ENCODE measurements around the gene RTP3. TPM values are rescaled to one million over a fixed set of nuclear protein-coding genes. Genes with fewer than 3 reads are reported as not detected.

Gene RTP3
- total RNA-seq, 2 donors from 2014 or later: not detected

DNA sequence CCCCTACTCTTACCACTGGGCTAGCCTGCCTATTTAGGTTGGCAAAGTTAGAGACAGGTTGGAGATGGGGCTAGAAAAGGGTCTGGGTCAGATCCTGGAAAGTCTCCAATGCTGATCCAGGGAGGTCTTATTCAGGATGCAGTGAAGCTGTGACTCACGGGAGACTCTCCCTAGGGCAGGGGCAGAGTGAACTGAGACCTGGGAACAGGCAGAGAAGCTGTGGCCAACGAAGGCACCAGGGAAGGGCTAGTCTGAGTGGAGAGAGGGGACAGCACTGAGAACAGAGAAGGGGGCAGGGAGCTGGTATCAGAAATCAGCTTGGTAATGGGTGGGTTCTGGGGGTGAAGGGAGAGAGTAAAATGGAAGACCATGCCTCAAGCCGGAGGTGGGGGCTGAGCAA is 35.3 kb upstream of the RTP3 start:
- Histone ChIP-seq H3K27me3 (replicated peaks; ENCODE audit: insufficient read depth) (no peaks in the 10 kb centered on the region), H3K4me3 (no peak overlapping the region), H3K27ac (no peak overlapping the region), H3K9me3 (no peaks in the 10 kb centered on the region), H3K4me1 (ENCODE audit: control insufficient read depth in 1 of 2, low read depth in 2 of 2) (peaks cover 4 to 10% of the 10 kb centered on the region in 2 donors), H3K36me3 (no peaks in the 10 kb centered on the region)
- TF ChIP-seq, protein P1, sequence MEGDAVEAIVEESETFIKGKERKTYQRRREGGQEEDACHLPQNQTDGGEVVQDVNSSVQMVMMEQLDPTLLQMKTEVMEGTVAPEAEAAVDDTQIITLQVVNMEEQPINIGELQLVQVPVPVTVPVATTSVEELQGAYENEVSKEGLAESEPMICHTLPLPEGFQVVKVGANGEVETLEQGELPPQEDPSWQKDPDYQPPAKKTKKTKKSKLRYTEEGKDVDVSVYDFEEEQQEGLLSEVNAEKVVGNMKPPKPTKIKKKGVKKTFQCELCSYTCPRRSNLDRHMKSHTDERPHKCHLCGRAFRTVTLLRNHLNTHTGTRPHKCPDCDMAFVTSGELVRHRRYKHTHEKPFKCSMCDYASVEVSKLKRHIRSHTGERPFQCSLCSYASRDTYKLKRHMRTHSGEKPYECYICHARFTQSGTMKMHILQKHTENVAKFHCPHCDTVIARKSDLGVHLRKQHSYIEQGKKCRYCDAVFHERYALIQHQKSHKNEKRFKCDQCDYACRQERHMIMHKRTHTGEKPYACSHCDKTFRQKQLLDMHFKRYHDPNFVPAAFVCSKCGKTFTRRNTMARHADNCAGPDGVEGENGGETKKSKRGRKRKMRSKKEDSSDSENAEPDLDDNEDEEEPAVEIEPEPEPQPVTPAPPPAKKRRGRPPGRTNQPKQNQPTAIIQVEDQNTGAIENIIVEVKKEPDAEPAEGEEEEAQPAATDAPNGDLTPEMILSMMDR (IDR thresholded peaks at IDR 0.05): no peak
- ATAC-seq (ENCODE audit: insufficient number of reproducible peaks, low FRiP score, low read depth) (no peak), DNase-seq (ENCODE audit: low spot score) (no peak)

DNA sequence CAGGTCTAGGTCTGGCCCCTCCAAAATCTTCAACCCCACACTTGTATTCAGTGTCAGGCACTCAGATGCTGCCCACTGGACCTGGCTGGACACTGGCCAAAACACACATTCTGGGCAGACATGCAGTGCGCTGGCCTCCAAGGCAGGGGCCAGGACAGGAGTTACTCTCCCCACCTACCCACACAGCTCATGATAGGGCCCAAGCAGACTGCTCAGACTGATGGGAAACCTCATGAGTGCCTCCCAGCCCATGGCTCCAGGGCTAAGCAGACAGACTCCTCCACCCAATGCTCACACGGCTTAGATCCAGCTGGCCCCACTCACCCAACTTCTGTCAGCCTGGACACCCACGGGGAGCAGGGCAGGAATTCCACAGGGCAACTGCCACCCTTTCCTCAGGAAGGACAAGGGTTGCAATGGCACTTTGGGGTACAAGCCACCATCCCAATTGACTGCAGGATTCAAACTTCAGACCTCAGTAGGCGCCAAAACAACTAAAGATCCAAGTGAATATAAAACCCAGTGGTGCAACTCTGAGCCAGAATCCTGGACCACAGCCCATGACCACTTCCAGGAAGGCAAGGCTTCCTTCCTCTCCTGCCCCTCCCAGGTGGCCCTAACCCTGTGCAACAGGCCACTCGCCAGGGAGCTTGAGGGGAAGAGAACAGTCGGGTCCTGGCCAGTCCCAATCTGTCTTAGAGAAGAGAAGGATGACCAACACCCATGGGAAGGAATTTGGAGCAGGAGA is 34.5 kb upstream of the RTP3 start:
- Histone ChIP-seq H3K4me1 (ENCODE audit: control insufficient read depth in 1 of 2, low read depth in 2 of 2) (peaks cover 4 to 10% of the 10 kb centered on the region in 2 donors), H3K36me3 (no peaks in the 10 kb centered on the region), H3K4me3 (no peak overlapping the region), H3K27ac (no peak overlapping the region), H3K27me3 (replicated peaks; ENCODE audit: insufficient read depth) (no peaks in the 10 kb centered on the region), H3K9me3 (no peaks in the 10 kb centered on the region)
- DNase-seq (ENCODE audit: low spot score) (no peak), ATAC-seq (ENCODE audit: insufficient number of reproducible peaks, low FRiP score, low read depth) (no peak)
- TF ChIP-seq, protein P1 (IDR thresholded peaks at IDR 0.05): no peak

DNA sequence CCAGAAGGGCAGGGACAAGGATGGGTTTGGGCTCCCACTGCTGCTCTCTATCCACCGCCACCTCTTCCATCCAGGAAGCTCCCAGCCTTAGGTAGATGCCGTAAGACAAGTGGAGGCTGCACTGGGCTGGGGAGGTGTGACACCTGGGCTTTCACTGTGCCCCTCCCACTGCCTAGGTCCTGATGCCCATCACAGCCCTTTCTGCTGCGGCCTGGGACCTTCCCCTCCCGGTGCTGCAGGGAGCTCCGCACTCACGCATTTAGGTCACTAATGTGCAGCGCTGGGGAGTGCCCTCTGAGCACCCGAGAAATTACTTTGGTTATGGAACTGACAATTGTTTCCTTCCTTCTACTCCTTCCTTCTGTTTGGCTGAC is 33.9 kb upstream of the RTP3 start:
- H3K9me3 ChIP-seq: no peaks in the 10 kb centered on the region
- no peak overlapping the region for H3K27ac ChIP-seq
- no peak overlapping the region for H3K4me3 ChIP-seq
- ATAC-seq (ENCODE audit: insufficient number of reproducible peaks, low FRiP score, low read depth): no peak
- no peaks in the 10 kb centered on the region for H3K36me3 ChIP-seq
- no peaks in the 10 kb centered on the region for H3K27me3 ChIP-seq (replicated peaks; ENCODE audit: insufficient read depth)
- TF ChIP-seq, protein P1 (IDR thresholded peaks at IDR 0.05): no peak
- H3K4me1 ChIP-seq (ENCODE audit: control insufficient read depth in 1 of 2, low read depth in 2 of 2): peaks cover 4 to 10% of the 10 kb centered on the region in 2 donors
- DNase-seq (ENCODE audit: low spot score): no peak

DNA sequence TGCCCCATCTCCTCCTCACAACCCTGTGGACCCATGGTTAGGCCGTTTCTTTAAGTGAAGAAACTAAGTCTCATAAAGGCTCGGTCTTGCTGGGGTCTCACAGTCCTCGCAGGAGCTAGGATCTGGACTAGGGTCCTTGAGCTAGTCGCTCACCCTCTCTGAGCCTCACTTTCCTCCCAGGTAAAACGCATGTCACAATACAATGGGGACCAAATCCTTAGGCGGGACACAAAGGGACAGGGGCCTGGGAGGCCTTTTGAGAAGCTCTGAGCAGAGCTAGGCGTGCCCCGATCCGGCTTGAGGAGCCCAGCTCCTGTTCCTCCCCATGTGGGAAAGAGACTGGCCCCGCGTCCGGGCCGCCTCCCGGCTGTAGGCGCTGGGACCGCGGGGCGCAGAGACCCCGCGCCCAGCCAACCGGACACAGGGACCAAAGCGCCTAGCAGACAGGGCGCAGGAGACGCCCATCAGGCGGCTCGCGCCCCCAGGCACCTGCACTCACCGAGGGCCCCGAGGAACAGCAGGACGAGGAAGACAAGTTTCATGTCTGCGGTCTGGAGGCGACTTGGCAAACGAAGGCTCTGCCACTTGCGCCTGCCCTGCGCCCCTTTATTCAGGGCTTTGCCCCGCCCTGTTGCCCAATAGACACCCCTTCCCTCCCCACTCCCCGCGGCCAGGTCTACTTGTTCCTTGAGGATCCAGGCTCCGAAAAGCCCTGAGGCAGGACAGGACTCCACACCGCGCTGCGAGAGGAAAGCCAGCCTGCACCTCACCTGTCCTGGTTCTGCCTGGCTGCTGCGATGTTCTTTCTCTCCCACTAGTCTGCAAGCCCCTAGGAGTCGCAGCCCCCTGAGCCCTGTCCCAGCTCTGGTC is 33.2 kb upstream of the RTP3 start, which contains the start of gene LTF:
LTF (minus strand) TSS at position 580 of the 870 bp plus-strand sequence; CDS start at position 542, 38 bp downstream.
- DNase-seq (ENCODE audit: low spot score) (no peak), ATAC-seq (ENCODE audit: insufficient number of reproducible peaks, low FRiP score, low read depth) (no peak)
- Histone ChIP-seq H3K9me3 (no peaks in the 10 kb centered on the region), H3K27me3 (replicated peaks; ENCODE audit: insufficient read depth) (no peaks in the 10 kb centered on the region), H3K4me3 (no peak within 1 kb of the TSS), H3K4me1 (ENCODE audit: control insufficient read depth in 1 of 2, low read depth in 2 of 2) (peaks cover 4 to 10% of the 10 kb centered on the region in 2 donors), H3K27ac (no peak within 1 kb of the TSS), H3K36me3 (no peaks in the 10 kb centered on the region)
- TF ChIP-seq, protein P1 (IDR thresholded peaks at IDR 0.05): no peak

DNA sequence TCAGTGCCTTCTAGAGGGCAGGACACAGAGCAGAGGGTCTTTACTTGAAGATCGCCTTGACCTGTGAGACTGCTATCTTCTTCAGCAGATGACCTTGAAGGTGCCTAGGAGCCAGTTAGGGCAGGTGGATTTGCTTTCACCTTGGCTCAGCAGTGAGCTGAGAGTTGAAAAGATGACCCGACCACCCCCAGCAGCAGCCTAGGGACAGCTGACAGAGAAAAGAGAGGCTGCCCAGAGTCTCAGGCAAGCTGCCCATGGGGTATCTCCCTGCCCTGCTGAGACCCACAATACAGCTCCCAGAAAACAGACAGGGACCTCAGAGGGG is 32.6 kb upstream of the RTP3 start:
- no peaks in the 10 kb centered on the region for H3K27me3 ChIP-seq (replicated peaks; ENCODE audit: insufficient read depth)
- no peaks in the 10 kb centered on the region for H3K36me3 ChIP-seq
- DNase-seq (ENCODE audit: low spot score) (no peak), ATAC-seq (ENCODE audit: insufficient number of reproducible peaks, low FRiP score, low read depth) (no peak)
- H3K27ac ChIP-seq: no peak overlapping the region
- H3K4me1 ChIP-seq (ENCODE audit: control insufficient read depth in 1 of 2, low read depth in 2 of 2): peaks cover 4 to 10% of the 10 kb centered on the region in 2 donors
- H3K4me3 ChIP-seq: no peak overlapping the region
- TF ChIP-seq, protein P1 (IDR thresholded peaks at IDR 0.05): no peak
- H3K9me3 ChIP-seq: no peaks in the 10 kb centered on the region
